Large intestine (tissue), 3 donors: ENCODE results near the gene HUS1B. TPM values are rescaled to one million over a fixed set of nuclear protein-coding genes. Genes with fewer than 3 reads are reported as not detected.
"Not testable (repeated sequence)": the region's sequence is repeated elsewhere in the genome, so short reads cannot be mapped to it uniquely, and the experiment has no call there.

Experiments
- DNase-seq, 2 donors: peaks; one replicate each; pipeline versions ENCODE4 v3.0.0 to v3.0.0-alpha.2; 2013
- H3K27ac ChIP-seq: one replicate; pipeline ENCODE4 v1.5.1; 2013; ENCODE audit warnings: low read length
- H3K27me3 ChIP-seq: 2 replicates; pipeline ENCODE4 v1.6.1; 2013; ENCODE audit warnings: low read length; ENCODE audit not compliant: control insufficient read depth, insufficient read depth
- H3K36me3 ChIP-seq: 2 replicates; pipeline ENCODE4 v1.6.1; 2013; ENCODE audit warnings: low read length; ENCODE audit not compliant: control insufficient read depth, insufficient read depth
- H3K4me1 ChIP-seq: one replicate; pipeline ENCODE4 v1.6.1; 2013; ENCODE audit warnings: low read length; ENCODE audit not compliant: control insufficient read depth, insufficient read depth
- H3K4me3 ChIP-seq: one replicate; pipeline ENCODE4 v1.5.1; 2013; ENCODE audit warnings: low read length
- H3K9me3 ChIP-seq: one replicate; pipeline ENCODE4 v1.6.1; 2013; ENCODE audit warnings: mild to moderate bottlenecking, low read depth, low read length, moderate library complexity; ENCODE audit not compliant: control insufficient read depth
- WGBS: methylation state at CpG from one replicate; pipeline ENCODE4 v1.1.5; 2013; ENCODE audit warnings: low lambda C conversion rate; ENCODE audit not compliant: insufficient coverage; 5-methylcytosine and 5-hydroxymethylcytosine counted together
- polyA plus RNA-seq: library from polyadenylated mRNA; unstranded; fragments of 120-200 nt; gene quantifications from one replicate; pipeline ENCODE4 v1.2.1, GENCODE V29; 2013

The HUS1B gene
- polyA plus RNA-seq, 1 donor, result 0.34 TPM

GRCh38 chr6:678520-678919 lies 21.6 kb upstream of the HUS1B start:
- Histone ChIP-seq H3K9me3 (no peaks in the 10 kb centered on the region), H3K27ac (no peak overlapping the region), H3K4me3 (no peak overlapping the region), H3K27me3 (no peaks in the 10 kb centered on the region), H3K36me3 (no peaks in the 10 kb centered on the region), H3K4me1 (no peaks in the 10 kb centered on the region)
- no CpG with 5 or more reads among the region's 3 CpGs for WGBS
- no peak for DNase-seq

GRCh38 chr6:677919-678318 lies 21.0 kb upstream of the HUS1B start:
- Histone ChIP-seq H3K27me3 (no peaks in the 10 kb centered on the region), H3K36me3 (no peaks in the 10 kb centered on the region), H3K4me3 (no peak overlapping the region), H3K9me3 (no peaks in the 10 kb centered on the region), H3K27ac (no peak overlapping the region), H3K4me1 (no peaks in the 10 kb centered on the region)
- WGBS, result no CpG with 5 or more reads among the region's 4 CpGs
- no peak for DNase-seq

- Histone ChIP-seq H3K36me3 (no peaks in the 10 kb centered on the region), H3K4me3 (no peak overlapping the region), H3K9me3 (no peaks in the 10 kb centered on the region), H3K27ac (no peak overlapping the region), H3K27me3 (no peaks in the 10 kb centered on the region), H3K4me1 (no peaks in the 10 kb centered on the region)
- no peak for DNase-seq
- no CpG with 5 or more reads among the region's 3 CpGs for WGBS
These were observed 18.1 kb upstream of the HUS1B start for GRCh38 chr6:674956-675355.

DNA sequence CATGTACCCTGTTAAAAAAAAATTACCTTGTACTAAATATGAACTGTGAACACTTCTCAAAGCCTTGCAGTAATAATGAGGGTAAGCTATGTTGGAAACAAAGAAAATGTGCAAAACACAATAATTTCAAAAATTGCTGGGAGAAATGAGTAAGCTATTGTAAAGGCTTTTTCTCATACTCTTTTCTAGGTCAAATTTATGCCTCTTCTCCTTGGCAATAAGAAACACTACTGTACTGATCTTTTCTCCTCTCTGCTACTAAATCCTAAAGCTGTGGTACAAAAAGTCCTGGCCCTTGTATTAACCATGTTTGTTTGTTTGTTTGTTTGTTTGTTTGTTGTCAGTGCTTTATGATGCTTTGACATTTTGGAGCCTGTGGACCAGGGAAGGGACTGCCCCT lies 17.5 kb upstream of the HUS1B start:
- Histone ChIP-seq H3K4me1 (no peaks in the 10 kb centered on the region), H3K4me3 (no peak overlapping the region), H3K9me3 (no peaks in the 10 kb centered on the region), H3K27ac (no peak overlapping the region), H3K27me3 (no peaks in the 10 kb centered on the region), H3K36me3 (no peaks in the 10 kb centered on the region)
- DNase-seq, result no peak

DNA sequence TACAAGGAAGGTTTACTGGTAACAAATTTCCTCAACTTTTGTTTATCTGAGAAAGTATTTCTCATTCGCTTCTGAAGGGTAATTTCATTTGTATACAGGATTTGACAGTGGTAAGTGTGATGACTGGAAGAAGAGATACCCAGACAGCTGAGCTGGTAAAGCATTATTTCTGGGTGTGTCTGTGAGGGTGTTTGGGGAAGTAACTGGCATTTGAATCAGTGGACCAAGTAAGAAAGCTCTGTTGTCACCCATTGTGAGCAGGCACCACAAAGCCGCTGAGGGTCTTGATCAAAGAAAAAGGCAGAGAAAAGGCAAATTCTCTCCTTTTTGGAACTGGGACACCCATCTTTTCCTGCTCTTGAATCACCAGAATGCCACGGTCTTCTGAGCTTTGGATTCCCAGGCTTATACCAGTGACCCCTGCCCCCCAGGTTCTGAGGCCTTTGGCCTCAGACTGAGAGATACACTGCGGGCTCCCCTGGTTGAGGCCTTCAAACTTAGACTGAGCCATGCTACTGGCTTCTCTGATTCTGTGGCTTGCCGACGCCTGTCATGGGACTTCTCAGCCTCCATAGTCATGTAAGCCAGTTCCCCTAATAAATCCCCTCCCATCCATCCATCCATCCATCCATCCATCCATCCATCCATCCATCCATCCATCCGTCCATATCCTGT lies 10.5 kb upstream of the HUS1B start:
- Histone ChIP-seq H3K4me1 (no peaks in the 10 kb centered on the region), H3K4me3 (no peak overlapping the region)

DNA sequence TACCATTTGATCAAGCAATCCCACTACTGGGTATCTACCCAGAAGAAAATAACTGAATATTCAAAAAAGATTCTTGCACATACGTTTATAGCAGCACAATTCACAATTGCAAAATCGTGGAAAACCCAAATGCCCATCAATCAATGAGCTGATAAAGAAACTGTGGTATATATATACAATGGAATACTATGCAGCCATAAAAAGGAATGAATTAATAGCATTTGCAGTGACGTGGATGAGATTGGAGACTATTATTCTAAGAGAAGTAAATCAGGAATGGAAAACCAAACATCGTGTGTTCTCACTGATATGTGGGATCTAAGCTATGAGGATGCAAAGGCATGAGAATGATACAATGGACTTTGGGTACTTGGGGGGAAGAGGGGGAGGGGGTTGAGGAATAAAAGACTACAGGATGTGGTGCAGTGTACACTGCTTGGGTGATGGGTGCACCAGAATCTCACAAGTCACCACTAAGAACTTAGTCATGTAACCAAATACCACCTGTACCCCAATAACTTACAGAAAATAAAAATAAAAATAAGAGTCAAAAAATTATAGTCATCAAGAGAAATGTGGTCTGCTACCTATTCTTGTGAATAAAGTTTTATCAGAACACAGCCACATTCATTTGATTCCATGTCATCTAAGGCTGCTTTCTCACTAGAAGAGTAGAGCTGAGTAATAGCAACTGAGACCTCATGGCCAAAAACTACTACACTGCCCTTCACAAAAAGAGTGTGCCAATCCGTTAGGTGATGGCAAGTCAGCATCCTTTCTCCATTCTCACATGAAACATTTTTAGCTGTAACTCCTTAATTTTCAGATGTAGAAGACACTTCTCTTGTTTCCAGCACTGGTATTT lies 8.7 kb upstream of the HUS1B start:
- Histone ChIP-seq H3K4me1 (no peaks in the 10 kb centered on the region), H3K27ac (no peak overlapping the region), H3K4me3 (no peak overlapping the region), H3K27me3 (no peaks in the 10 kb centered on the region), H3K36me3 (no peaks in the 10 kb centered on the region), H3K9me3 (peaks cover 3% of the 10 kb centered on the region)
- WGBS, result 100% methylated on average over 1 of the region's 5 CpGs
- no peak for DNase-seq

More for the DNA sequence above, 10.5 kb upstream of the HUS1B start:
- Histone ChIP-seq H3K27me3 (no peaks in the 10 kb centered on the region), H3K27ac (no peak overlapping the region), H3K9me3 (peaks cover 3% of the 10 kb centered on the region), H3K36me3 (no peaks in the 10 kb centered on the region)
- no CpG with 5 or more reads among the region's 7 CpGs for WGBS
- no peak for DNase-seq

DNA sequence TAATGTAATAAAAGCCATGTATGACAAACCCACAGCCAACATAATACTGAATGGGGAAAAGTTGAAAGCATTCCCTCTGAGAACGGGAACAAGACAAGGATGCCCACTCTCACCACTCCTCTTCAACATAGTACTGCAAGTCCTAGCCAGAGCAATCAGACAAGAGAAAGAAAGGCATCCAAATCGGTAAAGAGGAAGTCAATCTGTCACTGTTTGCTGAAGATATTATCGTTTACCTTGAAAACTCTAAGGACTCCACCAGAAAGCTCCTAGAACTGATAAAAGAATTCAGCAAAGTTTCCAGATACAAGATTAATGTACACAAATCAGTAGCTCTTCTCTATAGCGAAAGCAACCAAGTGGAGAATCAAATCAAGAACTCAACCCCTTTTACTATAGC lies 6.9 kb upstream of the HUS1B start:
- not testable (repeated sequence) for H3K36me3 ChIP-seq, H3K27ac ChIP-seq, H3K9me3 ChIP-seq, H3K4me3 ChIP-seq, H3K4me1 ChIP-seq, DNase-seq, H3K27me3 ChIP-seq
- WGBS, result no CpG with 5 or more reads among the region's 4 CpGs

DNA sequence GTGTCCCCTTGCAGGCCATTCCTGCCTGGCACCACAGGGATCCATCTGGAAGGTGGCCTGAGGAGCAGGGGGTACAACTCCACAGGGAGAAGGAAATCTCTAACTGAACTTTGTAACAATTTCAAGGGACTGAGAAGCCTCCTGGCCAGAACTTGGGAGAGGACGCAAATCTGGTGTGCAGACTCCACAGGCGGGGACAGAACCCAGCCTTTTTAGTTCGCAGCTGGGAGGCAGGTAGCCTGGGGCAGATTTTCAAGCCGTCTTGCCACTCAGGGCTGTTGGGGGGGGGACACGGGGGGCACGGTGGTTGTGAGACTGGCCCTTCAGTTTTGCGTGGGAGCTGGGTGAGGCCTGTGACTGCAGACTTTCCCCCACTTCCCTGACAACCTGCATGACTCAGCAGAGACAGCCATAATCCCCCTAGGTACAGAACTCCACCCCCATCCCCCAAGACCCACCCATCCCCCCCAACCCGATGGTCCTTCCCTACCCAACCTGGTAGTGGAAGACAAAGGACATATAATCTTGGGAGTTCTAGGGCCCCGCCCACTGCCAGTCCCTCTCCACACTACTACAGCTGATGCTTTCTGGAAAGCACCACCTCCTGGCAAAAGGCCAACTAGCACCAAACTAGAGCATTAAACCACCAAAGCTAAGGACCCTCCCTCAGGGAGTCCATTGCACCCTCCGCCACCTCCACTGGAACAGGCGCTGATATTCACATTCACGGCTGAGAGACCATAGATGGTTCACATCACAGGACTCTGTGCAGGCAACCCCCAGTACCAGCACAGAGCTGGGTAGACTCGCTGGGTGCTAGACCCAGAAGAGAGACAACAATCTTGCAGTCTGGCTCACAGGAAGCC lies 3.0 kb upstream of the HUS1B start:
- peaks cover 5% of the 10 kb centered on the region for H3K36me3 ChIP-seq
- 100% methylated on average over 1 of the region's 13 CpGs for WGBS
- H3K4me3 ChIP-seq, result no peak overlapping the region
- H3K27ac ChIP-seq, result no peak overlapping the region
- no peaks in the 10 kb centered on the region for H3K27me3 ChIP-seq
- H3K9me3 ChIP-seq, result peaks cover 9% of the 10 kb centered on the region
- no peak for DNase-seq
- no peaks in the 10 kb centered on the region for H3K4me1 ChIP-seq

DNA sequence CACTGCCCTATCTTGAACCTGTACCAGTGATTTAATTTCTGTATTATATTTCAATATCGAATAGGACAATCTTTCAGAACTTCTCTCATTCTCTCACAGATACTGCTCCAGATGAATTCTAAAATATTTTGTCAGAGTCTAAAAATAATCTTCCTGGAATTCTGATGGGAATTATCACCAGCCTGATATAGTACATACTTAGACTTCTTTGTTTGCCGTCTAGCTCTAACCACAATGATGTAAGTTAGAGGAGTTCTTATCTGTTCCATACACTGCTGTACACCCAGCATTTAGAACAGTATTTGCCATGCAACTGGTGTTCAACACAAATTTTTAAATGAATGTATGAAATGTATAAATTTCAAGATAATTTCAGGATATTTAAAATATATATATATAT lies 1.3 kb upstream of the HUS1B start:
- no peaks in the 10 kb centered on the region for H3K4me1 ChIP-seq
- no peak for DNase-seq
- peaks cover 8% of the 10 kb centered on the region for H3K9me3 ChIP-seq
- no peaks in the 10 kb centered on the region for H3K27me3 ChIP-seq
- peaks cover 5% of the 10 kb centered on the region for H3K36me3 ChIP-seq
- H3K4me3 ChIP-seq, result no peak overlapping the region
- WGBS, result no CpG with 5 or more reads among the region's 2 CpGs
- H3K27ac ChIP-seq, result no peak overlapping the region

GRCh38 chr6:657743-658142 lies 843 bp upstream of the HUS1B start:
- H3K4me1 ChIP-seq, result no peaks in the 10 kb centered on the region
- WGBS, result 80% methylated on average over 1 of the region's 1 CpG
- no peak overlapping the region for H3K27ac ChIP-seq
- no peak for DNase-seq
- H3K36me3 ChIP-seq, result peaks cover 5% of the 10 kb centered on the region
- no peaks in the 10 kb centered on the region for H3K27me3 ChIP-seq
- no peak overlapping the region for H3K4me3 ChIP-seq
- peaks cover 8% of the 10 kb centered on the region for H3K9me3 ChIP-seq
